Renal cortical epithelial cell (primary cell): ENCODE measurements around the gene SMCP. TPM values are rescaled to one million over a fixed set of nuclear protein-coding genes. Genes with fewer than 3 reads are reported as not detected.

Experiments used
- DNase-seq: peaks from one replicate; pipeline ENCODE4 v3.0.0-alpha.2; 2011; ENCODE audit warnings: low read depth
- total RNA-seq: library from RNA; depleted of rRNA; stranded (reverse); fragments of >200 nt; gene quantifications from 2 replicates; pipeline ENCODE4 v1.2.3, GENCODE V29; 2014

The SMCP gene
- total RNA-seq, 1 donor from 2014 or later: not detected

DNA sequence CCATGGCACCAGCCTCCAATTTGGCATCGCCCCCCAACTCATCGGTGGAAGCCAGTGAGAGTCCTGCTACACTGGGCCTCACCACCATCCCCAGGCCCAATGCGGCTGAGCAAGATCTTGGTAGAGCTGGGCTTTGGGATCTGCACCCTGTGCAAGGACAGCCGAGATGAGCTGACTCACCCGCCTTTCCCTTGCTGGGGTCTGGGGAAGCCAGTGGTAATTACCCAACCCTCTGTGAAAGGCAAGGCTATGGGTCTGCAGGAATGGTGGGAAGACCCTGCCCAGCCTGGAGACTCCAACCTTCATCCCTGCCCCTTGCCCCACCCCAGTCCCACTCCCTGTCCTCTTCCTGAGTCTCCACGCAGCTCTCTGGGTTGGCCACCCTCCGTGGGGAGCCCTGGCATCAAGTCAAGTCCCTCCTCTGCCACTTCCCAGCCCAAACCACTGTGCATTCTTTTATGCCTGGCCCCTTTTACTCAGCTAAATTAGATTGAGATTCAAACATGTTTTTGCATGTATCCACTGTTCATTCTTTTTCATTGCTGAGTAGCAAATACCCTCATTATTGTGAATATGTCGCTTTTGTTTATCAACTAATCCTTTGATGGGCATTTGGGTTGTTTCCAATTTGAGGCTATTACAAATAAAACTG is 8.8 kb downstream of the SMCP start:
- no peak for DNase-seq

DNA sequence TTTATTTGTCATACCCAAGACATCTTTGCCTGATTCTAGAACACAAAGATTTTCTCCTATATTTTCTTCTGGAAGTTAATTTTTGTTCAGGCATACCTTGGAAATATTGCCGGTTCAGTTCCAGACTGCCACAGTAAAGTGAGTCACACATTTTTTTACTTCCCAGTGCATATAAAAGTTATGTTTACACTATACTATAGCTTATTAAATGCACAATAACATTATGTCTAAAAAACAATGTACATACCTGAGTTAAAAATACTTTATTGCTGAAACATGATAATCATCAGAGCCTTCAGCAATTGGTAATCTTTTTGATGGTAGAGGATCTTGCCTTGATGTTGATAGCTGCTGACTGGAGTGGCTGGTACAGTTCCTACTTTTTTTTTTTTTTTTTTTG is 10.0 kb downstream of the SMCP start:
- no peak for DNase-seq

DNA sequence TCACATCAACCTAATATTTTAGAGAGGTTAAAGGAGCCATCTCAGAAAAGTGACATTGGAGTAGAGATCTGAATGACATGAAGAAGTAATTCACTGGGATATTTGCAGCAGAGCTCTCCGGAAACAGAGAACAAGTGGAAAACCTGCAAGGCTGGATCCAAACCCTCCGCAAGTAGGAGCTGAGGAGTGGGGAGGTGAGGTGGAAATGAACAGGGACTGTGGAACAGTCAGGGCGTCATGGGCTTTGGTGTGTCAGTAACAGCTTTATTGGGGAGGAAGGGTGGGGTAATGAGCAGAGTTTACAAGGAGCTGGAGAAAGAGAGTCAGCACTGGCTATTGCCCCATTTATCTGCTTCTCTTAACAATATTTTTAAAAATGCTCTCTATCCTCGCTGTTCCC is 20.9 kb downstream of the SMCP start:
- DNase-seq: no peak

DNA sequence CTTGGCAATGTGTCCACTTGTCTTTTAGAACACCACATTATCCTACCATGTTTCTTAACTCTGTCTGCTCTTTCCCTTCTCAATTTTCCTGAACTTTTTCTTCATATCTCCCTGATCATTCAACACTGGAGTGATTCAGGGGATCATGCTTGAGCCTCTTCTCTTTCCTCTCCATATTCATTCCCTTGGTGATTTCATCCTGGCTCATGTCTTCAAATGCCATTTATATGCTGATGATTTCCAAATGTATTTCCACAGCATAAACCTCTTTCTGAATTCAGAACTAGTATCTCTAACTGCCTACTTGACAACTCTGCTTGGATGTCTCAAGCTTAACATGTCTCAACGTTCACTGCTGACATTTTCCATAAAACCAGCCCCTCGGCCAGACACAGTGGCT is 21.8 kb downstream of the SMCP start:
- DNase-seq: no peak

DNA sequence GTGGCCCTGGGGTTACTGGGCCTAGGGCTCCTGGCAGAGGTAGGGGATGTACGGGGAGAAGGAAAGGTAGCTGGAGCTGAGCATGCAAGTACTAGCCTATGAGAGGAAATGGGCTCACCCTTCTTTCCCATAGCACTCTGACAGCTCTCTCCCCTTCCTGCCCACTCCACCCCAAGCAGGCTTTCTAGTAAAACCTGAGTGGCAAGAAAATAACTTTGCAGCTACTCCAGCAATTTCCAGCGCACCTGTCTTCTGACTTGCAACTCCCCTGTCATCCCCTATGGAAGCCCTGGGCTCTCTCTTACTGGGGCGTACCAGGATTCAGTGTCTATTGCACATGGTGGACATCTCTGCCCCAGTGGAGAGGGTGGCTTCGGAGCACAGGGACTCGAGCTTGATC is 23.5 kb downstream of the SMCP start:
- DNase-seq: no peak

DNA sequence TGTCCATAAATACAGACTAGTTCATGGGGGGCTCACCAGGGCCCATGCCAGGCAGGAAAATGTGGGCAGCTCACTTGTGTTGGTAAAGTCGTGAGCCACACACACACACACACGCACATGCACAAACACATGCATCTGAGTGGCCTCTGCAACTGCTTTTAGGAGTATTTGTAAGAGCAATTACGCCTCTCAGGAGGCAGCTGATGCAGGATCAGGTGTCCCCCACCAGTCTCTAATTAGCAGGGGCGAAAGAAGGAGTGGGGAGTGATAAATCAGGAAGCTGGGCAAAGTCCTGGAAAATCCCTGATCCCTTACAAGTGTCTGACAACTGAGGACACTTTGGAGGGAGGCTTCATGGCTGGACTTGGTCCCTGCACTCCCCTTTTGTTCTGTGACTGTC is 24.5 kb downstream of the SMCP start:
- no peak for DNase-seq

DNA sequence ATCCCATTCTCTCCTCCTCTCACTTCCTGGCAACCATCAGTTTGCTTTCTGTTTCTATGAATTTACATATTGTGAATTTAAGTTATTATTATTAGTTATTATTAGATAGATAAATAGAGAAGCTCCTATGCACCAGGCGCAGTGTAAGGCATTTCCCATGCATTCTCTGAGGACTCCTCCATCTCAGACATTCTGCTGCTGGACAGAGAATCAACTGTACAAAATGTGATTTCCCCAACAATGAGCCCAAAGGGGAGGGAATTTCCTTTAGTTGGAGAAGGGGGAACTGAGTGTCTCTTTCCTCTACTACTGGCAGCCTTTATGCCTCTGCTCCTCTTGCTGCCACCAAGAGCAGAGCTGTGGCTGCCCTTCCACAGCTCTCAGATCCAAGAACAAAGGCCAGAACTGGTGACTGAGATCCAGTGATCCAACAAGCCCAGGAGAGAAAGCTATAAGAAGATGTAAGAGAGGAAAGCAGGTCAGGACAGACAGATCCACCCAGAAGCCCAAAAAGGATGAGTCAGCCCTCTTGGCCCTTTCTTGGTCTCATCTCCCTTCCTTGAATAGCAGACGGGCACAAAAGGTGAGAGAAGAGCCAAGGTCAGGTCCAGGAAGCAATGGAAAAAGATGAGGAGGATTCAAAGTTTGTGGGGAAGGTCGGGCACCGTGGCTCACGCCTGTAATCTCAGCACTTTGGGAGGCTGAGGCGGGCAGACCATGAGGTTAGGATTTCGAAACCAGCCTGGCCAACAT is 26.7 kb downstream of the SMCP start:
- DNase-seq: no peak

DNA sequence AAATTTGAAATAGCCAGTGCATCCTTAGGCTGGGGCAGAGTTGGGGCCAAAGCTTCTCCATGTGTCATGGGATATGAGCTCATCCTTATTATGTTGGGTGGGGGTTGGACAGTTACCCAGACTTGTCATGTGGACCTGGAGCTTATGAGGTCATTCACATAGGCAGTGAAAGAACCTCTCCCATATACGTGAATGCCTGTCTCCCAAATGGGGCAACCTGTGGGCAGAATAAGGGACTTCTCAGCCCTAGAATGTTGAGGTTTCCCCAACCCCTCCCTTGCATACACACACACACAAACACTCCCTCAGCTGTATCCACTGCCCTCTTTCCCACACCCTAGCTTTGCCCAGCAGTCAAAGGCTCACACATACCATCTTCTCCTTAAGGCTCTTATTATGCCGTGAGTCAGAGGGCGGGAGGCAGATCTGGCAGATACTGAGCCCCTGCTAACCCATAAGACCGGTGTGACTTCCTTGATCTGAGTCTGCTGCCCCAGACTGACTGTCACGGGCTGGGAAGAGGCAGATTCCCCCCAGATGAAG is 28.0 kb downstream of the SMCP start:
- peak; percentile 55 for DNase-seq

DNA sequence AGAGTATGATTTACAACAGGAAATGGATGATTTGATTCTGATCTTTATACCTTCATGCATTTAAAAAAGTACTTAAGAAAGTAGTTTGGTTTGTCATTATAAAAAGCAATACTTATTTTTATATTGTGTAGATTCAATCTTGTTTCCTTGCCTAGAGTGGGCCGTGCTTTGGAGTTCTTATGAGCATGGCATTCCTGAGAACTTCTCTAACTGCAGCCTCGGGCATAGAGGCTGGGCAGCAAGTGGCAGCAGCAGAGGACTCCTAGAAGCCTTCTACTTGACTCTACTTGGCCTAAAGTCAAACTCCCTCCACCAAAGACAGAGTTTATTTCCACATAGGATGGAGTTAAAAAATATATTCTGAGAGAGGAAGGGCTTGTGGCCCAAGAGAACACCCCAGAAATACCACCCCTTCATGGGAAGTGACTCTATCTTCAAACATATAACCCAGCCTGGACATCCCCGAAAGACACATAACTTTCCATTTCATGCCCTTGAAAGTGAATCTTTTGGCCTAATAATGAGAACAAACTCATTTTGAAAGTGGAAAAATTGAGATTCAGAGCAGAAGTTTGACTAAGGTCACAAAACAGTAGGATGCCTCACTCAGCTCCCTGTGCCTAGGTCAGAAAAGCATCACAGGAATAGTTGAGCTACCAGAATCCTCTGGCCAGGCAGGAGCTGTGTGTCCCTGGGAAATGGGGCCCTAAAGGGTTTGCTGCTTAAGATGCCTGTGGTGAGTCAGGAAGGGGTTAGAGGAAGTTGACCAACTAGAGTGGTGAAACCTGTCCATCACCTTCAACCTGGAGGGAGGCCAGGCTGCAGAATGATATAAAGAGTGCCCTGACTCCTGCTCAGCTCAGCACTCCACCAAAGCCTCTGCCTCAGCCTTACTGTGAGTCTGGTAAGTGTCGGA is 29.8 kb downstream of the SMCP start, which contains the start of gene IVL:
IVL (plus strand) TSS at position 861 of the 916 bp plus-strand sequence. CDS start 1,252 bp downstream, outside the sequence.
- DNase-seq: peak; percentile 40

DNA sequence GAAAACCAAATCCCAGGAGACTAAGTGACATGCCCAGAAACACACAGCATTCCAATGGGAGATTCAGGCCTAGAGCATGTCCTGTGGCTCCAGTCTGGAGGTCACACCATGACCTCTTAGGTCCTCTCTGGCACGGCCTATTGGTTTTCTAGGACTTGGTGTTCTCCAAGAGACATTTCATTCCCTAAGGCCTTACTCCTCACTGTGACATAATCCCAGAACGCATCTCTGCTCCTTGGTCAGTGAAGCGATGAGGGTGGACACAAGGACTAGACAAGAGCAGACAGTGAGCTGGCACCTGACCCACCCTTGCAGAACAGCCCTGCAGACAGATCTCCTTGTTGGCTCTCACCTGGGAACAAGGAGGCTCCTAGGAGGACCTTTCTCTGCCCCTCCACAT is 31.1 kb downstream of the SMCP start:
- no peak for DNase-seq

DNA sequence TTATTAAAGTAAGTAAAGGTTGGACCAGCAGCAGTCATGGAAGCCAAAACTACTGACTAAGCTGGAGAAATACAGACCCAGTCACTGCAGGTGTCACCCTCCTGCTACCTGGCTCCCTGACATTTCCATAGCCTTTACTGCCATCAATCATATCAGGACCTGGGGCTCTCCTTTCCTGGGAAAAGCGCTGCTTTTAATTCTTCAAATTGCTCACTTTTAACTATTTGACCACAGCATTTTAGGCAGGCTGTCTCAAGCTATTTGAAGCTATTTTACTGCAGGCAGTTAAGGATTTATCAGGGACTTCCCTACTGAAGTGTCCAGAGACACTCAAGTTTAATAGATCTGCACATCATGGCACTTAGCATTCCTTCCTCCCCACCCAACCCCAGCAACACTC is 34.3 kb downstream of the SMCP start:
- DNase-seq: no peak

DNA sequence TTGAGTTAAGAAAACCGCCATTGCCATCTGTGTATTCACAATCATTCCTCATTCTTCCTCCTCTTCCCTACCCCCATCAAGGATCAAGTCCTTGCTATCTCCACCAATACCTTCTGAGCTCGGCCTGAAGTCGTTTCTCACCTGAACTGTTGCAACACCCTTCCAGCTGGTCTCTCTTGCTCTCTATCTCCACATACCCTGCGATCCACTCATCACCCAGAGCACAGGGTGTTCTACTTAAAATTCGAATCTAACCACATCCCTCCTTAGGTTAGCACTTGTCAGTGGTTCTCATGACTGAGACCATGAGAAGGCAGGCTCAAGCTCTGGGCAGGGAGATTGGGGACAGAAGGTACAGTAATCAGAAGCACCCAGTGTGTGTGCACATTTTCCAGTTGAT is 34.8 kb downstream of the SMCP start:
- no peak for DNase-seq

DNA sequence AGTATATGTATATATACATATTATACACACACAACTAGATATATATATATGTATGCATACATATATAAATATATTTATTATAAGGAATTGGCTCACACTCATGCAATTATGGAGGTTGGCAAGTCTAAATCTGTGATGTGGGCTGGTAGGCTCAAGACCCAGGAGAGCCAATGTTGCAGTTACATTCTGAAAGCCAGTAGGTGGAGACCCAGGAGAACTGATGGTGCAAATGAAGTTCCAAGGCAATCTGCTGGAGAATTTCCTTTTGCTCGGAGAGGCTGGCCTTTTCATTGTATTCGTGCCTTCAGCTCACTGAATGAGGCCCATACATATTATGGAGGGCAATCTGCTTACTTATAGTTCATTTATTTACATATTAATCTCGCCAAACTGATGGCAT is 39.7 kb downstream of the SMCP start:
- DNase-seq: peak; percentile 19

DNA sequence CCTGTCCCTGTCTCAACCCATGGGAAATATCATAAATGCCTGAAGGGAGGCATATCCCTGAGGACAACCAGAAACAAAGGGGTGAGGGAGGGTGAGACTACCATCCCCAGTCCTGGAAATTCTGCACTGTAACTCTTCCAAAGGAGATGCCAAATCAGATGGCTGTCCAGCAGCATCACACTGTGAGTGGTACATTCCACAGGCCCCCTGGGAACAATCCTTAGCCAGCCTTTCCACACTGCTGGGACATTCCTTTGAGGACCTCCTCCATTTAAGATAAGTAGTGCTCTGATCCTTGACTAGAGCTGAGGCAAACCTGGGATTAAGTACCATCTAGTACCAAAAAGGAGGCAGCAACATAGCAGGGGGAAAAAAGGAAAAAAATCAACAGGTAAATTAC is 40.9 kb downstream of the SMCP start:
- no peak for DNase-seq

DNA sequence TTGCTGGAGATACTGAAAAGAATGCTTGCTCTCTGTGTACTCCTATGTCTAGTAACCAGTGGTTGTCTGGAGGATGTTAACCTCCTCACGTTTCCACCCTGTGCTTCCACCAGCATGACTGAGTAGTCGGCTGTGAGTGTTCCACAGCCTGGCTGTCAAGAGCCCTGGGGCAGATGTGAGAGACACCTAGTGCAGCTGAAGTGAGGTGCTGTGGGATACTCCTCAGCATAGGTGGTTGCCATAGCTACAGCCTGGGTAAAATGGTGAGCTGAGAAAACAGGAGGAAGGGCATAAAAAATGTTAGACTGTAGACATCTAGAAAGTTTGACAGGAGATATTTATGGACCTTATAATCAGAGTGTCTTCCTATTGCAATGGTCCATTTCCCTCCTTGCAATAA is 46.1 kb downstream of the SMCP start:
- no peak for DNase-seq

DNA sequence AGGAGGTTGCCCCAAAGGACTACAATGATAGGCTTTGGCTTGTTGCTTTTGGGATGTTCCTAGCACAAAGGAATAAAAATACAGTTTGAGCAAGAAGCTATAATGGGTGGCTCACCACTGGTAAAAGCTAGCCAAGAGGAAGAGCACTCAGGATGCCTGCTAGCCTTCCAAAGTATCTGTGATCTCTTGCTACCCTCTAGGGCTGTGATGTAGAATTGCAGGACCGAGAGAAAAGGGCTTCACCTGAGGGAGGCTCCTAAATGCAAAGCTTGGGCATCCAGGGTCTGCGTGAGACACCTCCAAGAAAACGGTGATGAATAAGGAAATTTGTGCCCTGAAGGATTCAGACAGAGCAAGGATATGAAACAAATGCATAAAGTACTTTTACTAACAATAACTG is 48.0 kb downstream of the SMCP start:
- DNase-seq: peak; percentile 6

DNA sequence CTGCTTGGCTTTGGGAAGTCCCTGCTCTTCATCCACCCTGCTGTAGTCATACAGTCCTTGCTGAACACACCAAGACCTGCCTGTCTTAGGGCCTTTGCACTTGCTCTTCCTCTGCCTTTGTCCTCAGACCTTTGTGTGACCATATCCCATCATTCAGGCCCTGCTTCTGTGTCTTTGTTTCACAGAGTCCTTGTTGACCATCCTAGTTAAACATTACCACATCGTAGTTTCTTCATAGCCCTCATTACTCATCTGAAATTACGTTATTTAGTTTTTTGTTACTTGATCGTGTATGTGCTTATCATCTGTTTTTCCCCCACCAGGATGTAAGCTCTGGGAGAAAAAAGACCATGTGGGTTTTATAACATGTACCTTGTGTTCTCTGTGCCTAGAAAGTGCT is 50.5 kb downstream of the SMCP start:
- peak; percentile 6 for DNase-seq

DNA sequence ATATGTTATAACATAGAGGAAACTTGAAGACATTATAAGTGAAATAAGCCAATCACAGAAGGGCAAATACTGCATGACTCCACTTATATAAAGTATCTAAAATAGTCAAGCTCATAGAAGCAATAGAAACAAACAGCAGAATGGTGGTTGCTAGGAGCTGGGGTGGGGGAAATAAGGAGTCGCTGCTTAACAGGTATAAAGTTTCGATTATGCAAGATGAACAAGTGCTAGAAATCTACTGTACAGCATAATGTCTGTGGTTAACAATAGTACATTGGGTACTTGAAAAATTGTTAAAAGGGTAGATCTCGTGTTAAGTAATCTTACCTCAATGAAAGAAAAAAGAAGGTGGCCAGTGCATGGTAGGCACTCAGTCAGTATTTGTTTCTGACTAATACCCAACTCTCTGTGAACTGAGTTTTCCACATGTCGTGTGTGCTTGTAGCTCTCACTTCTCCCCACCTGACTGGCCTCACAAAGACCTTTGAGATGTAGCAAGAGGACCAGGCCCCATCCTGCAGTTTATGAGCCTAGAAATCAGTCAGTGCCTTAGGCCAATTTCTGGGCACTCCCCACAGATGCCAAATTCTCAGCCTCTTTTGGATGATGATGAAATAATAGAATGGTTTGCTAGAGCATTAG is 54.2 kb downstream of the SMCP start:
- DNase-seq: no peak

DNA sequence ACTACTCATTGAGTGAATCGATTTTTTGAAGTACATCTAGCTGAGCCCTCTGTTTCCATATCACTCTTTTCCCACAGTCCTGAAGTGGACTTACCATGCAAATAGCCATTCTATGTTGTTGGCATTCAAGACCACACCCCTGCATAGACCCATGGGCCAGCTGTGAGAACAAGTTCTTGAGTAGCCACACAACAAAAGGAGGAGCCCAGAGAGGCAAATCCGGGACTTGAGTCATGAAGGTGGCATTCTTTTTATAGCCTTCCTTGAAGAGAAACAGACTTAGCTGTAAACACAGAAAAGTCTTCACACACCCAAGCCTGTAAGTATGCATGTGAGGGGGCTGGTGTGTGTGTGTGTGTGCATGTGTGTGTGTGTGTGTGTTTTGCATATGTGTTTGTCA is 55.1 kb downstream of the SMCP start:
- peak; percentile 17 for DNase-seq
